Activated T-cell treated with anti-CD3 and anti-CD28 coated beads, Interleukin-2, amount 50 U/mL, for 4 hours (primary cell): ENCODE measurements around the gene NR6A1. TPM values are rescaled to one million over a fixed set of nuclear protein-coding genes. Genes with fewer than 3 reads are reported as not detected.

Experiments
- ATAC-seq, 2 donors: fragments of 200-7000 bp; cut with Tn5 transposase; one replicate each; pipeline ENCODE4 v1.10.0; 2021
- DNase-seq: peaks from one replicate; pipeline ENCODE4 v3.0.0-alpha.2; 2020
- H3K27me3 Mint-ChIP-seq: one replicate; pipeline ENCODE4 v1.8.0; 2021; ENCODE audit warnings: low read depth, mixed read lengths
- H3K36me3 Mint-ChIP-seq: one replicate; pipeline ENCODE4 v1.8.0; 2022; ENCODE audit warnings: mixed read lengths; ENCODE audit not compliant: insufficient read depth
- H3K4me1 Mint-ChIP-seq: one replicate; pipeline ENCODE4 v1.8.0; 2021; ENCODE audit warnings: low read depth, mixed read lengths
- H3K4me3 Mint-ChIP-seq: one replicate; pipeline ENCODE4 v1.8.0; 2021; ENCODE audit warnings: mild to moderate bottlenecking, moderate library complexity, mixed read lengths
- H3K9me3 Mint-ChIP-seq: one replicate; pipeline ENCODE4 v1.8.0; 2021; ENCODE audit warnings: mixed read lengths
- total RNA-seq, 3 donors: library from RNA; stranded (reverse); gene quantifications; one replicate each; pipeline ENCODE4 v1.2.1, GENCODE V29; 2021

Gene NR6A1
- total RNA-seq, 3 donors from 2014 or later: 2.3 to 3.5 (median 2.7) TPM

DNA sequence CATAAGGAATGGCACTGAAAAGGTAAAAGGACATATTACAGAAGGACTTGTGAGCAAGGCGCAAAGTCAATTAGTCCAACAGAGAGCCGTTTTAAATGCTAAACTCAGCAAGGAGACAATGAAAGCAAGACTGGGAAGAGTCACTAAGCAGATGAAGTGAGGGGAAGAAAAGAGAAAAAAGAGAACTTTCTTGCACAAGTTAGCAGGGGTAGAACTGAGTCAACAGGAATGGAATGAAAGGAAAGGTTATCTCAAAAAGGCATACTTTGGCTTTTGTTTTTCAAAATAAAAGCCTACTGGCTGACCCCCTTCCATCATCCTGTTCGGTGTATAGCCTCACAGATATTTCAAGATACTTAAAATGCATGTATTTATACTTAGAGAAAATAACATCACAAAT lies 75.0 kb downstream of the NR6A1 start:
- H3K27me3 Mint-ChIP-seq: peaks cover 7% of the 10 kb centered on the region
- H3K9me3 Mint-ChIP-seq: no peaks in the 10 kb centered on the region
- ATAC-seq (no peak), DNase-seq (no peak)
- H3K4me3 Mint-ChIP-seq: no peak overlapping the region
- no peaks in the 10 kb centered on the region for H3K36me3 Mint-ChIP-seq
- H3K4me1 Mint-ChIP-seq: no peaks in the 10 kb centered on the region

DNA sequence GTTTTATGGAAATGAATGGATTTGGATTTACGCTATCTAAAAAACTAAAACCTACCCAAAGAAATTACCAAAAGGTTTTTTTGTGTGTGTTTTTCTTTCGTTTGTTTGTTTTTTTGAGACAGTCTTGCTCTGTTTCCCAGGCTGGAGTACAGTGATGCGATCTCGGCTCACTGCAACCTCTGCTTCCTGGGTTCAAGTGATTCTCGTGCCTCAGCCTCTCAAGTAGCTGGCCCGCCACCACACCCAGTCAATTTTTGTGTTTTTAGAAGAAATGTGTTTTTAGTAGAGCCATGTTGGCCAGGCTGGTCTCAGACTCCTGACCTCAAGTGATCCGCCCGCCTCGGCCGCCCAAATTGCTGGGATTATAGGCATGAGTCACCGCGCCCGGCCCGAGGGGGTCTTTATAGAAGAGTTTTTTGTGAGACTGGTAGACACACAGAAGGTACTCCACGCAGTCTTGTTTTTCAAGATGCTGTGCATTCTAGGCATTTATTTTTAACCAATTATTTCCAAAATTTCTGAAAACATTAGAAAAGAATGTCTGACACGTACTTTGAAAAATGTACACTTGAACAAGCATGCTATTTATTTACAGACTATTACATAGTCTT lies 75.7 kb downstream of the NR6A1 start:
- Mint-ChIP-seq H3K36me3 (no peaks in the 10 kb centered on the region), H3K9me3 (no peaks in the 10 kb centered on the region), H3K4me1 (no peaks in the 10 kb centered on the region), H3K4me3 (no peak overlapping the region), H3K27me3 (peaks cover 10% of the 10 kb centered on the region)
- no peak for ATAC-seq
- no peak for DNase-seq

DNA sequence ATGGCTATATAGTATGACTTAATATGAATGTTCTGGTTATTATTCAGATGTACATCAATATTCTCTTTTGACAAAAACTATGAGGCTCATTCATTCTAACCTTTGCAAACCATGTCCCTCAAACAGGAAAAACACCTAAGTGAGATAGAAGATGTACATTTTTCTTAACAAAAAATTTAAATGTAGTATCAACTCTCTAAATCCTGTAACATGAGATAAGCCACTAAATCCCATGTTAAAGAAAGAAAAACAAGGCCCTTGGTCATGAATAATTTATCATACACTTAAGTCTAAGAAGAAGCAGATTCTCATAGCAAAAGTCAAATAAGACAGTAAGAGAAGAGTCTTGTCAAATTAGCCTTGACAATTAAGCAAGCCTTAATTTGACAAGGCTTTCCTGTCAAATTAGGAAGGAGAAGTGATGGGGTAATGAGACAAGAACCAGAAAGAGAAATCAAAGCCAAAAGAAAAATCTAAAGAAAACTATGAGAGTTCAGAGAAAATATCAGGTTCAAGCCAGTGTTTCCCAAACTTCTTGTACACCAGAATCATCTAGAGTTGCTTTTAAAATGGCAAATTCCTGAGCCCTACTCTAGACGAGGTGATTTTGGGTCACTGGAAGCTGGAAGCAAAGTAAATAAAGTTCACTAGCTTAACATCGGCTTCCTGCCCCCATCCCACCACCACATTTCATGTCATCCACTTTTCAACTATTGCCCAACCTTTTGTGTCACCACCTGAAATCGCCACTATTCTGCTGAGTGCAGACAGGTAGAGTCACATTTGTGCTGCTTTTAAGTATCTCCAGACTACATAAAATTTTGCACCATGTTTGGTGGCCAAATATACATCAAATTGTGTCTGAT lies 76.5 kb downstream of the NR6A1 start:
- no peaks in the 10 kb centered on the region for H3K4me1 Mint-ChIP-seq
- H3K9me3 Mint-ChIP-seq: no peaks in the 10 kb centered on the region
- ATAC-seq (no peak), DNase-seq (no peak)
- H3K36me3 Mint-ChIP-seq: no peaks in the 10 kb centered on the region
- H3K4me3 Mint-ChIP-seq: no peak overlapping the region
- H3K27me3 Mint-ChIP-seq: peaks cover 11% of the 10 kb centered on the region

DNA sequence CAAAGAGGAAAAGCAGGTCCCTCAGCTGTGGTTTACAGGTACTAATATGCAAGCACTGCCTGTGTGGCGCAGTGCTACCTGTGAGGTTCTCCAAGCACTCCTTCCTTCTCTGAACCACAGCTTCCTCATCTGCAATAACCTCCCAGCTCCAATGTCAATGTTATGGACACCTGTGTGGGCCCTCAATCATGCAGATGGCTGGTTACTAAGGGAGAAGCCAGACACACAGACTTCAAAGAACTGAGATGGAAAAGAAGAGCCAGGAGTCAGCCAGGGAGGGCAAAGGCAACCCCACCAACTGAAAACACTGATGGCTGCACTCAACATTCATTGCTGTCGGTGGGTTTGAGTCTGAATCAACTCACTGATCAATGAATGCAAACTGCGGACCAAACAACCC lies 77.7 kb downstream of the NR6A1 start:
- no peak for ATAC-seq
- Mint-ChIP-seq H3K4me1 (no peaks in the 10 kb centered on the region), H3K36me3 (no peaks in the 10 kb centered on the region), H3K4me3 (no peak overlapping the region), H3K27me3 (peaks cover 11% of the 10 kb centered on the region), H3K9me3 (no peaks in the 10 kb centered on the region)
- DNase-seq: no peak

DNA sequence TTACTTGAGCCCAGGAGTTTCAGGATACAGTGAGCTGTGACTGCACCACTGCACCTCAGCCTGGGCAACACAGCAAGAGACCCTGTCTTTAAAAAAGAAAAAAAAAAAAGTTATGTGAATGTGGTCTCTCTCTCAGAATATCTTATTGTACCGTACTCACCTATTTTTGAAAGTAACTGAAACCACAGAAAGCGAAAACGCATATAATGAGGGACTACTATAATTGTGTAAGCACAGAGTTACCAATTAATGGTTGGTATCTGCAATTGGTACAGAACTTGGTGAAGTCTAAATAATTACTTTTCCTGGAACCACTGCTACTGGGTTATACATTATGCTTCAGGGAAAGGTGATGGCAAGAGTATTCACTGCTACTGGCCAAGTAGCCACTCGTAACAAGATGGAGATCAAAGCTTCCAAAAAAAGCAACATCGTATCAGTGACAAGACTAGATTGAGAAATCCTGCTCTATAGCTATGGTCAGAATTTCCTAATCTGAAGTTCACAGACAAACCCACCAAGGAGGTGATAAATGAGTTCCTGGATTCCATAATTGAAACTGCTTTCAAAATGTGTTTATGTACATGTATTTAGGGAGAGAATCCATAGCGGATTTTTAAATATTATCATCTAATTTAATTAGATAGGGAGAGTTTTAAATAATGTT lies 82.7 kb downstream of the NR6A1 start:
- Mint-ChIP-seq H3K9me3 (no peaks in the 10 kb centered on the region), H3K36me3 (no peaks in the 10 kb centered on the region), H3K4me1 (no peaks in the 10 kb centered on the region), H3K4me3 (no peak overlapping the region), H3K27me3 (peaks cover 9% of the 10 kb centered on the region)
- DNase-seq (no peak), ATAC-seq (no peak)

DNA sequence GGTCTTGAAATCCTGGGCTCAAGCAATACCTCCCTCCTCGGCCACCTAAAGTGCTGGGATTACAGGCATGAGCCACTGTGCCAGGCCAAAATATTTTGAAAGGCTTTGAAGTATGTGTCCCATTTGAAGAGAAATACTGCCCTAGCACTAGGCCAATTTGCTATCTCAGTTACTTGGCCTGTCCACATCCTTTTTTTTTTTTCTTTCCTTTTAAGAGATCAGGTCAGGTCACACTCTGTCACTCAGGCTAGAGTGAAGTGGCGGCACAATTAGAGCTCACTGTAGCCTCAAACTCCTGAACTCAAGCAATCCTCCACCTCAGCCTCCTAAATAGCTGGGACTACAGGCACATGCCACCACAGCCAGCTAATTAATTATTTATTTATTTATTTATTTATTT lies 84.2 kb downstream of the NR6A1 start:
- no peak for ATAC-seq
- Mint-ChIP-seq H3K27me3 (peaks cover 10% of the 10 kb centered on the region), H3K4me3 (no peak overlapping the region), H3K9me3 (no peaks in the 10 kb centered on the region), H3K4me1 (no peaks in the 10 kb centered on the region), H3K36me3 (no peaks in the 10 kb centered on the region)
- DNase-seq: no peak

DNA sequence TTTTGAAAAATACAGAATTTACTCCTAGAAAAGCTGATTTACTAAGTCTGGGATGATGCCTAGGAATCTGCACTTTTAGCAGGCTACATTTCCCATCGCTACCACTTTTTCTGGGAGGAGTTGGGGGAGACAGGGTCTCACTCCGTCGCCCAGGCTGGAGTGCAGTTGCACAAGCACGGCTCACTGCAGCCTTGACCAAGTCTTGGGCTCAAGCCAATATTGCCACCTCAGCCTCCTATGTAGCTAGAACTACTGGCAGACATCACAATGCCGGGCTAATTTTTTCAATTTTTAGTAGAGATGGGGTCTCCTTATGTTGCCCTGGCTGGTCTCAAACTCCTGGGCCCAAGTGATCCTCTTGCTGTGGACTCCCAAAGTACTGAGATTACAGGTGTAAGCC lies 85.9 kb downstream of the NR6A1 start:
- DNase-seq (no peak), ATAC-seq (no peak)
- H3K4me1 Mint-ChIP-seq: no peaks in the 10 kb centered on the region
- H3K36me3 Mint-ChIP-seq: no peaks in the 10 kb centered on the region
- peaks cover 6% of the 10 kb centered on the region for H3K27me3 Mint-ChIP-seq
- no peaks in the 10 kb centered on the region for H3K9me3 Mint-ChIP-seq
- no peak overlapping the region for H3K4me3 Mint-ChIP-seq

DNA sequence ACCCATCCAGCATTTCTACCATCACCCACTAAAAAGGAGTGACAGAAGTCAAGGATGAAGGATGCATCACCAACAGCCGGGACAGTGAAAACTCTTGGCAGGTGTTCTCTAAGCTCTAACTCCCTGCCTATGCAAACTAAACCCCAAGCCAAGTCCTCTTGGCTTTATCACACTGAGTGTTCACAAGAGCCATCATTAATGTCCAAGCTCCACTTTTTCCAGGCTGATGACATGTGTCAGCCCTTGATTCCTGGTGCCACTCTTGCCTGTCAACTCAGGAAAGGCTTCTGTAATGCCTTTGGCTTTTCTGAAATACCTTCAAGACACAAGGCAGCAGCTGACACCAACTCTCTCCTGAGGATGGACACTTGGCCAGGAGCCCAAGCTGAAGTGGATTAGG lies 86.9 kb downstream of the NR6A1 start:
- H3K36me3 Mint-ChIP-seq: no peaks in the 10 kb centered on the region

DNA sequence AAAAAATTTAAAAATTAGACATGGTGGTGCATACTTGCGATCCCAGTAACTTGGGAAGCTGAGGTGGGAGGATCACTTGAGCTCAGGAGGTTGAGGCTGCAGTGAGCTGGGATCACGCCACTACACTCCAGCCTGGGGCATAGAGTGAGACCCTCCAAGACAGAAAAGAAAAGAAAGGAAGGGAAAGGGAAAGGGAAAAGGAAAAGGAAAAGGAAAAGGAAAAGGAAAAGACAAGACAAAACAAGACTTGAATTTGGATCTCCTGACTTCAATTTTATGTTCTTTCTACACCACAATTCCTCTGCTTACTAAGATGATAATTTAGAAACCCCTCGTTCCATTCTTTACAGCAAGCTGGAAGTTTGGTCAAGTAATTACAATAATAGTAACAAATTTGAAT lies 88.1 kb downstream of the NR6A1 start:
- DNase-seq (no peak), ATAC-seq (no peak)
- Mint-ChIP-seq H3K36me3 (no peaks in the 10 kb centered on the region), H3K4me1 (no peaks in the 10 kb centered on the region), H3K27me3 (peaks cover 12% of the 10 kb centered on the region), H3K9me3 (no peaks in the 10 kb centered on the region), H3K4me3 (no peak overlapping the region)

More for the DNA sequence above, 86.9 kb downstream of the NR6A1 start:
- Mint-ChIP-seq H3K4me3 (no peak overlapping the region), H3K4me1 (no peaks in the 10 kb centered on the region), H3K27me3 (peaks cover 8% of the 10 kb centered on the region), H3K9me3 (no peaks in the 10 kb centered on the region)
- ATAC-seq: no peak
- no peak for DNase-seq

DNA sequence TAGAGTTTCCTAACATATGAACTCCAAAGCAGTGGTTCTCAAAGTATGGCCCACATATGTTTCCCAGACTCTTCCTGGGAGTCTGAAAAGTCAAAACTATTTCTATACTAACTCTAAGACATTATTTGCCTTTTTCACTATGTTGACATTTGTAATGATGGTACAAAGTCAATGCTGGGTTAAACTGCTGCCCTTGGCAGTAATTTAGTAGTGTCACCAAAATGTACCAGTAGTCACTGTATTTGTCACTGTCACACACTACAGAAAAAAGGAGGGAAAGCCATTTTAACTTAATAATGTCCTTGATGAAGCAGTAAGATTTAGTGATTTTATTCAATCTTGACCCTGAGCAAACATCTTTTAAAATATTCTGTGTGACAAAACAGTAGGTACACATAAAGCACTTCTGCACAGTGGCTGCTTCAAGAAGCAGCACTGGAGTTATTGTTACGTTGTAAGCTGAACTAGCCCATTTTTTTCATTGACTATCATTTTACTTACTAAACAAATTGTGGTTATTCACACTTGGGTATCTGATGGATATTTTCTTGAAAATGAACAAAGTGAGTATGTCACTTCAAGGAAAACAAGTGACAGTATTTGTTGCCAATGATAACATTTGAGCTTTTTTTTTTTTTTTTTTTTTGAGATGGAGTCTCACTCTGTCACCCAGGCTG lies 90.3 kb downstream of the NR6A1 start:
- DNase-seq (no peak), ATAC-seq (no peak)
- Mint-ChIP-seq H3K36me3 (no peaks in the 10 kb centered on the region), H3K9me3 (no peaks in the 10 kb centered on the region), H3K4me1 (no peaks in the 10 kb centered on the region), H3K4me3 (no peak overlapping the region), H3K27me3 (peaks cover 14% of the 10 kb centered on the region)

DNA sequence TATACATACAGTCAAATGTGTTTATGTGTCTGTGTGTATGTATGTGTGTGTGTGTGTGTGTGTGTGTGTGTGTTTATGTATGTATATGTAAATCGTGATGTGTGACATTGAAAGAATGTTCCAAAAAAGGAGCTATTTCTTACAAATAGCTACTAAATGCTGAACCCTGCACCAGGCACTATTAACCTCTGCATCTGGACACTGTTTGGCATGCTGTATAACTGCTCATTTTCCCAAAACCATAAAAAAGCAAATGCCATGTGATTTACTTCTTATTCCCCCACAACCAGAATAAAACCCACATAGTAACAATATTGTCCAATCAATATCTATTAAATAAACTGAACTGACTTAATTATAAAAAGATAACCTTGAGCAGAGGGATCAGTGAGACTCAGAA lies 91.1 kb downstream of the NR6A1 start:
- Mint-ChIP-seq H3K36me3 (no peaks in the 10 kb centered on the region), H3K4me3 (no peak overlapping the region), H3K27me3 (peaks cover 14% of the 10 kb centered on the region), H3K4me1 (no peaks in the 10 kb centered on the region), H3K9me3 (no peaks in the 10 kb centered on the region)
- DNase-seq: no peak
- no peak for ATAC-seq

DNA sequence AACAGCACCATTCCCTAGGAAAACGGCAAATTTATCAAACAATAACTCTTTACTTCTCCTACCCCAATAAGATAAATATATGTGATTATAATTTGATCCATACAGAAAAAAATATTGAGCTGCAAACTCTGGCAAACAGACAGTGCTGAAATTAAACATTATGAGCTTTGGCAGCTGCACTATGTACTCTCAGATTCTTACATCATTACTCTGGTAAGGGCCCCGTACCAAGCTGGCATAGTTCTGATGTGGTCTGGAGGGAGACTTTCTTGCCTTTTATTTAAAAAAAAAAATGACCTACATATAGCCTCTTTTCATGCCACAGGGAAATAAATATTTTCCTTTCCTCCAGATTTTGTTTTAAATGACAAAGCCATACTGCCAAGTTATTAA lies 95.0 kb downstream of the NR6A1 start:
- H3K4me1 Mint-ChIP-seq: peaks cover 10% of the 10 kb centered on the region
- no peaks in the 10 kb centered on the region for H3K9me3 Mint-ChIP-seq
- ATAC-seq (no peak), DNase-seq (no peak)
- H3K27me3 Mint-ChIP-seq: peaks cover 9% of the 10 kb centered on the region
- peaks cover 2% of the 10 kb centered on the region for H3K36me3 Mint-ChIP-seq
- no peak overlapping the region for H3K4me3 Mint-ChIP-seq

DNA sequence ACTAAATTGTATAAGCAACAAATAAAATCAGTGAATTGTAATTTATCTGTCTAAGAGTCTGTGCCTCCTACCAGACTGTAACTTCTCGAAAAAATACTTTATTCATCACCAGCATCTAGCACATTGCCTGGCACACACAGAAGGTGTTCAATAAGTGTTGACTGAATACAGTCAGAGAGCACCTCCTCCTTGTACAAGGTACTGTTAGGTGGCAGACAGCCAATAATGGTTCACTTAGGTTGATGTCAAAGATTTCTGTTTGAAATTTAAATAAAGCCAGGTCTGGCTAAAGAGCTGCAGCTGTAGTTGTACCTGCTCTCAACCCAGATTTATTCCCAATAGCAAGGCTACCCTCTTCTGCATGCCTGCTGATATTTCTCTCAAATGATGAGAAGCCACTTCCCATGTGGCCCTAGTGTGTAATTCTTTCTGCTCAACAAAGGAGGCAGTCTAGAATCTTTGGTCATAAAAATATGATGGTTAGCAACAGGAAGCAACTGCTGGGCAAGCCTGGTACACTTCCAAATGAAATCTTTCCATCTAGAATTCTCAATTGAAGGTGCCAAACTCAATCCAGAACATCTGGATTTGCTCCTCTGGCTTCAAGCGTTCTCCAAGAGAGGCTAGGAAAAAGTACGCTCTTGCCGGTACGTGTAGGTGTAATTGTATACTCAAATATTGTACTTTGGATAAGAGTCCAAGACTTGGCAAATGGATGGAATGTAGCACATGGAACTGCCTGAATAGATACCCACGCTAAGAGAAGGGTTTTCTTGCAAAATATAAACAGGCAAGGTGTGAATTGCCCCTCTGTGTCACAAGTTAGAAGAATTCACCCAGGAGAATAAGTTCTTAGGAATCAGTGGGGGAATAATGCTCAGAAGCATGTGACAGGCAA lies 95.6 kb downstream of the NR6A1 start:
- ATAC-seq (no peak), DNase-seq (no peak)
- H3K9me3 Mint-ChIP-seq: no peaks in the 10 kb centered on the region
- H3K36me3 Mint-ChIP-seq: peaks cover 2% of the 10 kb centered on the region
- H3K27me3 Mint-ChIP-seq: peaks cover 9% of the 10 kb centered on the region
- H3K4me3 Mint-ChIP-seq: no peak overlapping the region
- H3K4me1 Mint-ChIP-seq: peaks cover 10% of the 10 kb centered on the region

DNA sequence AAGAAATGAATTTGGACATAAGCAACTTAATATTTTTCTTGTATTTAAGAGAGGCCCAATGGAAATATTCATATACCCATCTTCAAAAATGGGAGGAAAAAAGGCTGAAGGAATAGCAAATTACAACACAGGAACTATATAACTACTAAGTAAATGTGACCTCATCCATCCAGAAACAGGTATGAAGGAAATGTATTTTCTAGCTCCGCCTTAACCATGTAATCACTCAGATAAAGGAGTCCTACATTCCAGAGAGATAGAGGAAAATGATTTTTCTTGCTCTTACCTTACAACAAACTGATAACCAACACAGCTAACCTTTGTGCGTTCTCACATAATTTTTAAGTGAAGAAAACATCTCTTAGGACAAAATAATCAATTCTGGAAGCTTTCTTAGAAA lies 96.5 kb downstream of the NR6A1 start:
- Mint-ChIP-seq H3K36me3 (peaks cover 2% of the 10 kb centered on the region), H3K4me1 (peaks cover 10% of the 10 kb centered on the region), H3K9me3 (no peaks in the 10 kb centered on the region), H3K4me3 (no peak overlapping the region), H3K27me3 (peaks cover 7% of the 10 kb centered on the region)
- no peak for ATAC-seq
- no peak for DNase-seq
